Natural killer cell (primary cell): ENCODE data around the gene TMEM132D. TPM values are rescaled to one million over a fixed set of nuclear protein-coding genes. Genes with fewer than 3 reads are reported as not detected.

Experiments used
- ATAC-seq, 3 donors: fragments of 150-1000 bp in 2 of 3; fragments of 200-7000 bp in 1 of 3; cut with Tn5 transposase; 1 replicate in 1 of 3; 2 replicates in 2 of 3; pipeline ENCODE4 v1.10.0; 2021; ENCODE audit warnings: mild to moderate bottlenecking in 2 of 3, moderate library complexity in 2 of 3
- DNase-seq, 2 donors: peaks; one replicate each; pipeline versions ENCODE4 v3.0.0 to v3.0.0-alpha.2; 2013 to 2021; ENCODE audit warnings: mixed read lengths in 1 of 2
- H3K27ac ChIP-seq: one replicate; pipeline ENCODE4 v1.5.1; 2013; ENCODE audit warnings: mild to moderate bottlenecking, low read length
- H3K27me3 ChIP-seq: one replicate; pipeline ENCODE4 v1.6.1; 2013; ENCODE audit warnings: low read length; ENCODE audit not compliant: control insufficient read depth, insufficient read depth
- H3K36me3 ChIP-seq: one replicate; pipeline ENCODE4 v1.6.1; 2013; ENCODE audit warnings: low read length; ENCODE audit not compliant: control insufficient read depth, insufficient read depth
- H3K4me1 ChIP-seq: one replicate; pipeline ENCODE4 v1.6.1; 2013; ENCODE audit warnings: low read length; ENCODE audit not compliant: control insufficient read depth, insufficient read depth
- H3K4me3 ChIP-seq: one replicate; pipeline ENCODE4 v1.5.1; 2013; ENCODE audit warnings: low read length
- H3K9me3 ChIP-seq: one replicate; pipeline ENCODE4 v1.6.1; 2013; ENCODE audit warnings: low read length; ENCODE audit not compliant: control insufficient read depth, insufficient read depth
- H3K27ac Mint-ChIP-seq, 2 donors: one replicate each; pipeline ENCODE4 v1.8.0; 2022; ENCODE audit warnings: mild to moderate bottlenecking in 2 of 2, mixed read lengths in 2 of 2, moderate library complexity in 1 of 2
- H3K27me3 Mint-ChIP-seq, 2 donors: one replicate each; pipeline ENCODE4 v1.8.0; 2022; ENCODE audit warnings: low read depth in 2 of 2, mixed read lengths in 2 of 2
- H3K36me3 Mint-ChIP-seq: one replicate; pipeline ENCODE4 v1.8.0; 2022; ENCODE audit warnings: mixed read lengths
- H3K4me1 Mint-ChIP-seq, 2 donors: one replicate each; pipeline ENCODE4 v1.8.0; 2022; ENCODE audit warnings: mixed read lengths in 2 of 2
- H3K4me3 Mint-ChIP-seq: one replicate; pipeline ENCODE4 v1.8.0; 2022; ENCODE audit warnings: mild to moderate bottlenecking, moderate library complexity, mixed read lengths
- H3K9me3 Mint-ChIP-seq, 2 donors: one replicate each; pipeline ENCODE4 v1.8.0; 2022; ENCODE audit warnings: mixed read lengths in 2 of 2
- CTCF ChIP-seq: fragments of 200-600 bp; IDR thresholded peaks from one replicate; pipeline ENCODE4 v1.8.0; 2022; ENCODE audit warnings: antibody characterized with exemption
- WGBS: methylation state at CpG from one replicate; pipeline ENCODE4 v1.1.7; 2013; ENCODE audit warnings: missing lambda C conversion rate; ENCODE audit not compliant: insufficient coverage; 5-methylcytosine and 5-hydroxymethylcytosine counted together
- intact Hi-C: fragments of 100-400 bp; cut with micrococcal nuclease; formaldehyde crosslinking; loops from one replicate; pipeline ENCODE4 v1.14.2; 2022
- total RNA-seq, 4 donors: library from RNA; stranded (reverse); fragments of 120-200 nt in 1 of 4; gene quantifications; one replicate each; pipeline versions ENCODE4 v1.2.3 to v1.2.4, GENCODE V29; 2013 to 2022

Gene TMEM132D
- total RNA-seq, 3 donors from 2014 or later (not counting 1 experiment from before 2014, with no cell fraction given), result not detected

GRCh38 chr12:129854591-129854990, 49.2 kb downstream of the TMEM132D start:
- WGBS, result 84% methylated on average over 3 of the region's 6 CpGs
- no peaks in the 10 kb centered on the region for H3K27me3 Mint-ChIP-seq
- intact Hi-C loops, result no loop called here
- Histone ChIP-seq H3K27me3 (no peaks in the 10 kb centered on the region), H3K27ac (no peak overlapping the region), H3K36me3 (no peaks in the 10 kb centered on the region), H3K4me1 (no peaks in the 10 kb centered on the region), H3K9me3 (no peaks in the 10 kb centered on the region), H3K4me3 (no peak overlapping the region)
- TF ChIP-seq CTCF, result no peak
- H3K4me3 Mint-ChIP-seq, result no peak overlapping the region
- no peak overlapping the region for H3K27ac Mint-ChIP-seq
- no peak for DNase-seq
- no peak for ATAC-seq
- no peaks in the 10 kb centered on the region for H3K4me1 Mint-ChIP-seq
- no peaks in the 10 kb centered on the region for H3K9me3 Mint-ChIP-seq
- H3K36me3 Mint-ChIP-seq, result no peaks in the 10 kb centered on the region

- no peaks in the 10 kb centered on the region for H3K27me3 Mint-ChIP-seq
- DNase-seq (no peak), ATAC-seq (no peak)
- no peak overlapping the region for H3K4me3 Mint-ChIP-seq
- Histone ChIP-seq H3K27ac (no peak overlapping the region), H3K27me3 (no peaks in the 10 kb centered on the region), H3K36me3 (no peaks in the 10 kb centered on the region), H3K4me1 (no peaks in the 10 kb centered on the region), H3K9me3 (no peaks in the 10 kb centered on the region), H3K4me3 (no peak overlapping the region)
- H3K36me3 Mint-ChIP-seq, result no peaks in the 10 kb centered on the region
- no peaks in the 10 kb centered on the region for H3K4me1 Mint-ChIP-seq
- no peak overlapping the region for H3K27ac Mint-ChIP-seq
- H3K9me3 Mint-ChIP-seq, result no peaks in the 10 kb centered on the region
- 92% methylated on average over 2 of the region's 3 CpGs for WGBS
- intact Hi-C loops, result no loop called here
- no peak for TF ChIP-seq CTCF
Measured at GRCh38 chr12:129851296-129851695, 52.5 kb downstream of the TMEM132D start.

- Histone ChIP-seq H3K27me3 (no peaks in the 10 kb centered on the region), H3K27ac (no peak overlapping the region), H3K4me3 (no peak overlapping the region), H3K4me1 (no peaks in the 10 kb centered on the region), H3K36me3 (no peaks in the 10 kb centered on the region), H3K9me3 (no peaks in the 10 kb centered on the region)
- ATAC-seq, result no peak
- Mint-ChIP-seq H3K9me3 (no peaks in the 10 kb centered on the region), H3K4me3 (no peak overlapping the region), H3K27ac (no peak overlapping the region), H3K36me3 (no peaks in the 10 kb centered on the region), H3K4me1 (no peaks in the 10 kb centered on the region), H3K27me3 (no peaks in the 10 kb centered on the region)
- intact Hi-C loops, result no loop called here
- 92% methylated on average over 3 of the region's 4 CpGs for WGBS
- DNase-seq, result no peak
- no peak for TF ChIP-seq CTCF
Measured at GRCh38 chr12:129848876-129849275, 54.9 kb downstream of the TMEM132D start.

GRCh38 chr12:129847063-129847462, 56.8 kb downstream of the TMEM132D start:
- Mint-ChIP-seq H3K9me3 (no peaks in the 10 kb centered on the region), H3K36me3 (no peaks in the 10 kb centered on the region), H3K27me3 (no peaks in the 10 kb centered on the region), H3K4me1 (no peaks in the 10 kb centered on the region), H3K27ac (no peak overlapping the region), H3K4me3 (no peak overlapping the region)
- H3K27ac ChIP-seq, result no peak overlapping the region
- H3K4me3 ChIP-seq, result no peak overlapping the region
- H3K36me3 ChIP-seq, result no peaks in the 10 kb centered on the region
- no peaks in the 10 kb centered on the region for H3K27me3 ChIP-seq
- DNase-seq (no peak), ATAC-seq (no peak)
- TF ChIP-seq CTCF, result no peak
- 83% methylated on average over 1 of the region's 1 CpG for WGBS
- no peaks in the 10 kb centered on the region for H3K4me1 ChIP-seq
- H3K9me3 ChIP-seq, result no peaks in the 10 kb centered on the region
- intact Hi-C loops, result no loop called here
